GM12878 (cell line): ENCODE results near the gene COX7C.

Source experiments
- BHLHE40 ChIP-seq, 2 experiments: fragments of 450-650 bp in 1 of 2; IDR thresholded peaks; 2 replicates each; pipeline ENCODE4 v1.6.1; 2011 to 2017; ENCODE audit warnings: low read depth in 2 of 2, borderline replicate concordance in 1 of 2, improper control_type of control experiment in 1 of 2, low read length in 1 of 2, mild to moderate bottlenecking in 1 of 2
- CEBPZ ChIP-seq: fragments of 150-350 bp; IDR thresholded peaks from 2 replicates; pipeline ENCODE4 v1.6.1; 2016; ENCODE audit warnings: low read depth, low read length
- CTCF ChIP-seq, 3 experiments: IDR thresholded peaks in 2 of 3; conservative IDR thresholded peaks in 1 of 3; 2 replicates each; pipeline ENCODE4 v1.5.1; 2011; ENCODE audit warnings: low read depth in 3 of 3, low read length in 3 of 3, mild to moderate bottlenecking in 3 of 3, control low read depth in 2 of 3, moderate library complexity in 2 of 3, inconsistent platforms in 1 of 3, mixed read lengths in 1 of 3; ENCODE audit not compliant: control insufficient read depth in 2 of 3, insufficient read depth in 1 of 3; ENCODE audit errors: extremely low read depth in 1 of 3
- EP300 ChIP-seq, 2 experiments: fragments of 150-350 bp in 1 of 2; IDR thresholded peaks; 2 replicates each; pipeline ENCODE4 v1.6.1; 2011 to 2012; ENCODE audit warnings: low read depth in 2 of 2, low read length in 2 of 2, borderline replicate concordance in 1 of 2, improper control_type of control experiment in 1 of 2, inconsistent platforms in 1 of 2; ENCODE audit not compliant: control insufficient read depth in 1 of 2
- MAX ChIP-seq: IDR thresholded peaks from 2 replicates; pipeline ENCODE4 v1.6.1; 2012; ENCODE audit warnings: low read depth, low read length, improper control_type of control experiment
- NR2C2 ChIP-seq: IDR thresholded peaks from 2 replicates; pipeline ENCODE4 v1.6.1; 2011; ENCODE audit warnings: borderline replicate concordance, low read depth; ENCODE audit not compliant: control insufficient read depth, insufficient read length
- PKNOX1 ChIP-seq: fragments of 450-650 bp; IDR thresholded peaks from 2 replicates; pipeline ENCODE4 v1.6.1; 2016; ENCODE audit warnings: mild to moderate bottlenecking
- POLR2A ChIP-seq: IDR thresholded peaks from 2 replicates; pipeline ENCODE4 v1.6.1; 2011; ENCODE audit warnings: low read depth, mild to moderate bottlenecking, low read length
- POLR2AphosphoS2 ChIP-seq: IDR thresholded peaks from 2 replicates; pipeline ENCODE4 v1.6.1; 2011; ENCODE audit warnings: low read depth, mild to moderate bottlenecking, low read length, improper control_type of control experiment, moderate library complexity
- RCOR1 ChIP-seq: conservative IDR thresholded peaks from 2 replicates; pipeline ENCODE4 v1.6.1; 2012; ENCODE audit warnings: low read depth, low read length, improper control_type of control experiment
- SMAD1 ChIP-seq: fragments of 450-650 bp; IDR thresholded peaks from 2 replicates; pipeline ENCODE4 v1.6.1; 2018; ENCODE audit warnings: mild to moderate bottlenecking, low read depth; ENCODE audit not compliant: partially characterized antibody
- ZNF274 ChIP-seq: IDR thresholded peaks from one replicate; pipeline ENCODE4 v1.8.0; 2011; ENCODE audit not compliant: insufficient read length, insufficient read depth

- TF ChIP-seq ZNF274 (no peak), CEBPZ (no peak), POLR2AphosphoS2 (no peak), SMAD1 (no peak), NR2C2 (no peak), CTCF (IDR thresholded peaks at IDR 0.05 in 2 of 3, conservative IDR thresholded peaks at IDR 0.05 in 1 of 3; ENCODE audit: control insufficient read depth in 2 of 3, extremely low read depth in 1 of 3, insufficient read depth in 1 of 3, low read depth in 3 of 3, low read length in 3 of 3) (no peak), EP300 (IDR thresholded peaks at IDR 0.05; ENCODE audit: borderline replicate concordance in 1 of 2, control insufficient read depth in 1 of 2, low read depth in 2 of 2, low read length in 2 of 2) (no peak), MAX (no peak), POLR2A (no peak), RCOR1 (no peak), BHLHE40 (IDR thresholded peaks at IDR 0.05; ENCODE audit: borderline replicate concordance in 1 of 2, low read depth in 2 of 2, low read length in 1 of 2) (no peak), PKNOX1 (no peak)
Observed at GRCh38 chr5:86623785-86624483, 6.2 kb downstream of the COX7C start.
